Esophagus squamous epithelium (tissue), 5 donors: Measurements from ENCODE around the gene SYP. TPM values are rescaled to one million over a fixed set of nuclear protein-coding genes. Genes with fewer than 3 reads are reported as not detected.

Source experiments
- DNase-seq: peaks from one replicate; lab custom pipeline; 2025; lab: John Stamatoyannopoulos, UW
- H3K27ac ChIP-seq, 4 donors: fragments of 200-600 bp; sonication (generic); one replicate each; pipeline ENCODE4 v1.5.1; 2016 to 2019; ENCODE audit warnings: mild to moderate bottlenecking in 1 of 4
- H3K27me3 ChIP-seq, 4 donors: fragments of 200-600 bp; sonication (generic); 1 replicate in 3 of 4; 2 replicates in 1 of 4; pipeline versions ENCODE4 v1.5.1 to v1.6.0; 2017 to 2021; ENCODE audit warnings: antibody characterized with exemption in 1 of 4
- H3K36me3 ChIP-seq, 3 donors: fragments of 200-600 bp; sonication (generic); one replicate each; pipeline ENCODE4 v1.5.1; 2016 to 2019
- H3K4me1 ChIP-seq, 3 donors: fragments of 200-600 bp; sonication (generic); one replicate each; pipeline ENCODE4 v1.5.1; 2017 to 2019
- H3K4me3 ChIP-seq, 4 donors: fragments of 200-600 bp; sonication (generic); 1 replicate in 3 of 4; 2 replicates in 1 of 4; pipeline ENCODE4 v1.5.1; 2016 to 2019; ENCODE audit warnings: mild to moderate bottlenecking in 2 of 4, moderate library complexity in 1 of 4
- H3K9me3 ChIP-seq, 3 donors: fragments of 200-600 bp; sonication (generic); one replicate each; pipeline ENCODE4 v1.5.1; 2016 to 2019
- POLR2A ChIP-seq, 4 donors: fragments of 450-650 bp; IDR thresholded peaks; one replicate each; pipeline ENCODE4 v1.6.1; 2017; ENCODE audit warnings: antibody characterized with exemption in 4 of 4, mild to moderate bottlenecking in 4 of 4, moderate library complexity in 3 of 4
- WGBS, 2 donors: methylation state at CpG; one replicate each; pipeline ENCODE4 v1.1.5; 2018; 5-methylcytosine and 5-hydroxymethylcytosine counted together
- intact Hi-C: fragments of 100-400 bp; cut with DNase I; formaldehyde crosslinking; loops from one replicate; pipeline ENCODE4 v1.15.0; 2022
- total RNA-seq, 4 donors: library from RNA; depleted of rRNA; stranded (reverse); fragments of >200 nt; gene quantifications; one replicate each; pipeline ENCODE4 v1.1.0, GENCODE V29; 2016
- TF ChIP-seq, protein P1 (sequence below), 6 experiments: fragments of 450-650 bp in 4 of 6; fragments of 200-600 bp in 2 of 6; sonication (generic) in 2 of 6; IDR thresholded peaks; one replicate each; pipeline ENCODE4 v1.5.1; 2016 to 2019; ENCODE audit warnings: antibody characterized with exemption in 6 of 6, mild to moderate bottlenecking in 4 of 6, moderate library complexity in 4 of 6
- donor health status: DM: yes; HTN: yes; CAD: no.

Gene SYP
- total RNA-seq, 4 donors from 2014 or later = 0.15 to 0.57 (median 0.37) TPM

DNA sequence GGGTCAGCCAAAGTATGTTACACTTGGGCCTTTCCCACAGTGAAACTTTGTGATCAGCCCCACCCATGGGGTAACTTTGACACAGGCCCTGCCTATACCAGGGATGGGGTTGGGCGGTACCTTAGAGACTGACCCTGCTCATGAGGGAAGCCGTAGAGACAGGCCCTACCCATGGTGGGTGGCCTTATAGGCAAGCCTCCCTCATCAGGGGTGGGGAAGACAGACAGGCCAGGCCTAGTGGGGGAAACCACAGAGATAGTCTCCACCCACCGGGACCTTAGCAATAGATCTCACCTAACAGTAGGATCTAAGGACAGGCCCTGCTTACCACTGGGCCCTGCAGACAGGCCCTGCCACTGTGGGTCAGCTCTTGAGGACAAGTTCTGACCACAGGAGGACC lies 21.5 kb downstream of the SYP start:
- intact Hi-C loops = no loop called here
- no peak overlapping the region for H3K4me3 ChIP-seq
- peaks cover 0 to 81% (median 2%) of the 10 kb centered on the region in 3 donors for H3K36me3 ChIP-seq
- no peaks in the 10 kb centered on the region for H3K27me3 ChIP-seq
- WGBS, 2 donors = 83 to 100% methylated on average over 1 of the region's 3 CpGs
- DNase-seq = no peak
- no peaks in the 10 kb centered on the region for H3K9me3 ChIP-seq
- H3K27ac ChIP-seq = peak overlapping the region; percentile 81 to 96 (median 90)
- no peak for TF ChIP-seq POLR2A (IDR thresholded peaks at IDR 0.05)
- TF ChIP-seq, protein P1, sequence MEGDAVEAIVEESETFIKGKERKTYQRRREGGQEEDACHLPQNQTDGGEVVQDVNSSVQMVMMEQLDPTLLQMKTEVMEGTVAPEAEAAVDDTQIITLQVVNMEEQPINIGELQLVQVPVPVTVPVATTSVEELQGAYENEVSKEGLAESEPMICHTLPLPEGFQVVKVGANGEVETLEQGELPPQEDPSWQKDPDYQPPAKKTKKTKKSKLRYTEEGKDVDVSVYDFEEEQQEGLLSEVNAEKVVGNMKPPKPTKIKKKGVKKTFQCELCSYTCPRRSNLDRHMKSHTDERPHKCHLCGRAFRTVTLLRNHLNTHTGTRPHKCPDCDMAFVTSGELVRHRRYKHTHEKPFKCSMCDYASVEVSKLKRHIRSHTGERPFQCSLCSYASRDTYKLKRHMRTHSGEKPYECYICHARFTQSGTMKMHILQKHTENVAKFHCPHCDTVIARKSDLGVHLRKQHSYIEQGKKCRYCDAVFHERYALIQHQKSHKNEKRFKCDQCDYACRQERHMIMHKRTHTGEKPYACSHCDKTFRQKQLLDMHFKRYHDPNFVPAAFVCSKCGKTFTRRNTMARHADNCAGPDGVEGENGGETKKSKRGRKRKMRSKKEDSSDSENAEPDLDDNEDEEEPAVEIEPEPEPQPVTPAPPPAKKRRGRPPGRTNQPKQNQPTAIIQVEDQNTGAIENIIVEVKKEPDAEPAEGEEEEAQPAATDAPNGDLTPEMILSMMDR (IDR thresholded peaks at IDR 0.05) = no peak
- H3K4me1 ChIP-seq = peaks cover 0 to 52% (median 3%) of the 10 kb centered on the region in 3 donors

GRCh38 chrX:49177873-49178480 lies 22.0 kb downstream of the SYP start:
- no peaks in the 10 kb centered on the region for H3K27me3 ChIP-seq
- intact Hi-C loops = no loop called here
- TF ChIP-seq POLR2A (IDR thresholded peaks at IDR 0.05) = no peak
- TF ChIP-seq, protein P1 (IDR thresholded peaks at IDR 0.05) = no peak
- no peaks in the 10 kb centered on the region for H3K9me3 ChIP-seq
- H3K27ac ChIP-seq = peak overlapping the region; percentile 81 to 96 (median 90)
- no peak overlapping the region for H3K4me3 ChIP-seq
- WGBS, 2 donors = 98% methylated on average over 9 of the region's 23 CpGs; no CpG with 5 or more reads in 1 of the 2 donors
- H3K4me1 ChIP-seq = peaks cover 0 to 53% (median 7%) of the 10 kb centered on the region in 3 donors
- H3K36me3 ChIP-seq = peaks cover 0 to 79% (median 0%) of the 10 kb centered on the region in 3 donors
- no peak for DNase-seq

DNA sequence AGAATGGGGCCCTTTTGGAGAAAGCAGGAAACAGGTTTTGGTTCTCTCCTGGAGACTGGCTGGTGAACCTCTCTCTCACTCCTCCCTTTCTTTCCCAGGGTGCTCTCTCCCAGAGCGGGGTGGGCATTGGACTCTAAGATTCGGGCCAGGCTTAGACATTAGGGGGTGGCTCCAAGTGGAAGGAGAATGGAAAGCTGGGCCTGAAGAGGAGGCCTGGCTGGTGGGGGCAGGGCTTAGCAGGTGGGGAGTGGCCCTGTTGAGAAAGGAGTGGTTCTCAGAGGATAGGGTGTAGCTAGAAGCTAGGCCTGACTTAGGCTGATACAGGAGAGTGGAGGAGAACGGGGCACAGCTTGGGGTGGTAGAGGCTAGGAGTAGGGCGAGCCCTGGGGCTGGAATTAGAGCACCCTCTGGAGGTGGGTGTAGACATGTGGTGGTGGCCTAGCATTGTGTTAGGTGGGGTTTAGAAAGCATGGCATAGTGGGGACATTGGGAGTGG lies 22.6 kb downstream of the SYP start:
- peak overlapping the region; percentile 81 to 96 (median 90) for H3K27ac ChIP-seq
- H3K4me1 ChIP-seq = peaks cover 0 to 57% (median 7%) of the 10 kb centered on the region in 3 donors
- H3K4me3 ChIP-seq = no peak overlapping the region
- no peak for DNase-seq
- 20 to 62% methylated on average over 2 of the region's 4 CpGs for WGBS, 2 donors
- no peak for TF ChIP-seq POLR2A (IDR thresholded peaks at IDR 0.05)
- TF ChIP-seq, protein P1 (IDR thresholded peaks at IDR 0.05) = peak in 2 of 6 experiments; percentile 5 to 11
- H3K36me3 ChIP-seq = peaks cover 0 to 73% (median 0%) of the 10 kb centered on the region in 3 donors
- intact Hi-C loops = no loop called here
- H3K9me3 ChIP-seq = no peaks in the 10 kb centered on the region
- no peaks in the 10 kb centered on the region for H3K27me3 ChIP-seq

DNA sequence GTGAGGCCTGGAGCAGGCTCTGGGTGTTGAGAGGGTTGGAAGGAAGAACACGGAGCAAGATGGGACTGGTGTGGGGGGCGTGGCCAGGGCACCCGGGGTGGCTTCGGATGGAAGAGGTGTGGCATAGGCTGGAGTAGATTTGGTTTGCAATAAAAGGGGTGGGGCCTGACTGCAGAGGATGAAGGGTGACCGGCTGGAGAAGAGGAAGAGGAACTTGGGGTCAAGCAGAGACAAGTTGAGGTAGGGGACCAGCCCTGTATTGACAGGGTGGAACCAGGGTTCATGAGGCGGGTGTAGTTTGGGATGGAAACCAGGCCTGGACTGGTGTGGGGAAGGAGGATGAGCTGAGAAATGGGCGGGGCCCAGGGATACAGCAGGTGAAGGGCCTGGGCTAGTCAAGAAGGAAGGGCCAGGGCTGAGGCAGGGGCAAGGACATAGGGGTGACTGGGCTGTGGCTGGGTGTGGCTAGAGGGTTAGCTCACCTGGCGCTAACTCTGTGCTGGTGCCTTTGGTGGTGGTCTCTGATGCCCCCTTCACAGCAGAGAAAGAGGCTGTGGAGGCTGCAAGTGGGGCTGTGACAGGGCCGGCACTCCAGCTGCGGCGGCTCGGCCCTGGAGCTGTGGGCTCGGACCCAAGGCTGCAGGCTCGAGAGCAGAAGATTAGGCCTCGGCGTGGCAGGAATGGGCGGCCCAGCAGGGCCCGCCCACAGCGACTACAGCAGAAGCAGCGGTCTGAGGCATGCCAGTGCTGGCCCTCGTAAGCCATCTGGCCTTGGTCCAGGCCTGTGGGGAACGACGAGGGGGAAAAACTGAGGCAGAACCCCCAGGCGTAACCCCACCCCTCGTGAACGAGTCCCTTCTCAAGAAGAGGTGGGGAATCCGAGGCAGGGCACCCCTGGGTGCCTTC lies 23.3 kb downstream of the SYP start:
- WGBS, 2 donors = 22 to 70% methylated on average over 10 to 18 of the region's 27 CpGs
- Histone ChIP-seq H3K4me3 (peak overlapping the region in 1 of 4 donors; percentile 23), H3K27me3 (no peaks in the 10 kb centered on the region), H3K36me3 (peaks cover 0 to 66% (median 0%) of the 10 kb centered on the region in 3 donors), H3K9me3 (no peaks in the 10 kb centered on the region), H3K27ac (peak overlapping the region; percentile 81 to 96 (median 90)), H3K4me1 (peaks cover 0 to 57% (median 7%) of the 10 kb centered on the region in 3 donors)
- intact Hi-C loops = no loop called here
- TF ChIP-seq, protein P1 (IDR thresholded peaks at IDR 0.05) = no peak
- TF ChIP-seq POLR2A (IDR thresholded peaks at IDR 0.05) = peak in 1 of 4 donors; percentile 37
- no peak for DNase-seq
